H54 (cell line): ENCODE results near the gene FGF6.
A peak's percentile ranks its signal among the peaks of the same experiment; 100 is the strongest.

Source experiments
- DNase-seq: peaks from one replicate; pipeline ENCODE4 v3.0.0; 2011; ENCODE audit warnings: low spot score, mixed read lengths; ENCODE audit not compliant: insufficient read length
- FAIRE-seq: peaks from 3 replicates; lab custom pipeline; 2011; peaks lifted over from hg19 to GRCh38; lab: Jason Lieb, UNC
- POLR2A ChIP-seq: IDR thresholded peaks from 2 replicates; pipeline ENCODE4 v1.6.1; 2011; ENCODE audit warnings: low read depth, mild to moderate bottlenecking, low read length

FGF6 gene

GRCh38 chr12:4439736-4440135 is 5.9 kb downstream of the FGF6 start:
- FAIRE-seq (no peak), DNase-seq (no peak)
- TF ChIP-seq POLR2A, result no peak

- no peak for TF ChIP-seq POLR2A
- FAIRE-seq, result no peak
- no peak for DNase-seq
Measured at GRCh38 chr12:4438834-4439596, 6.6 kb downstream of the FGF6 start.

GRCh38 chr12:4435537-4435936 is 10.1 kb downstream of the FGF6 start:
- TF ChIP-seq POLR2A, result no peak
- FAIRE-seq (no peak), DNase-seq (no peak)

- no peak for DNase-seq
- no peak for FAIRE-seq
- TF ChIP-seq POLR2A, result no peak
Measured at GRCh38 chr12:4434706-4435425, 10.7 kb downstream of the FGF6 start.

DNA sequence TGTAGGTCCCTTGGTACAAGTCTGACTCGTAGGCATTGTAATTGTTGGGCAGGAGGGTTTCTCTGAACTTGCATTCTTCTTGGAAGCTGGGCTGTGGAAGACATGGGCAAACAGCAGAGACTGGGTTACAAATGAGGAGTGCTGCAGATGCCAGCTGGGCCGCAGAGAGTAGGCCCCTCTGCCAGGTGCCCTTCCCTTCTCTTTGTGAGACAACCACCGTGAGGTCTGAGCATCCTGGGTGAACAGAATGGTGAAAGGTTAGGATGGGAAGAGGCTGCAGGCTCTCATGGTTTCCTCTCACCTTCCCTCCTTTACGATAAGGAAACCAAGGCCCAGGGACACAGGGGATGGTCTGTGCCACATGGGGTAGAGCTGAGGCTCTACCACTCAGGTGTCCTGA is 11.3 kb downstream of the FGF6 start:
- no peak for TF ChIP-seq POLR2A
- DNase-seq (no peak), FAIRE-seq (no peak)

DNA sequence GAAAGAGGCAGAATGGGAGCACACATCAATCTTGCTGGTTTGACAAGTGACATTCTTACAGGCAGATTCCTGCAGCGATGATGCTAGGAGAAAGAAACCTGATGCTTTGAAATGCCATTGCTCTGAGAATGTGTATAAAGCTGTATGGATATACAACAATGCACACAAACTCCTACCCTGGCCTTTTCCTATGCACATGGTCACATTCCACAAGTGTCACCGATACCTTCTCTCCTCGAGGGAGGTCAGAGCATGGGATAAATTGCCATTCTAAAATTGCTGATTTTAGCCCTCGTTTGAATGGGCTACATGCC is 11.9 kb downstream of the FGF6 start:
- DNase-seq (no peak), FAIRE-seq (no peak)
- TF ChIP-seq POLR2A, result no peak

DNA sequence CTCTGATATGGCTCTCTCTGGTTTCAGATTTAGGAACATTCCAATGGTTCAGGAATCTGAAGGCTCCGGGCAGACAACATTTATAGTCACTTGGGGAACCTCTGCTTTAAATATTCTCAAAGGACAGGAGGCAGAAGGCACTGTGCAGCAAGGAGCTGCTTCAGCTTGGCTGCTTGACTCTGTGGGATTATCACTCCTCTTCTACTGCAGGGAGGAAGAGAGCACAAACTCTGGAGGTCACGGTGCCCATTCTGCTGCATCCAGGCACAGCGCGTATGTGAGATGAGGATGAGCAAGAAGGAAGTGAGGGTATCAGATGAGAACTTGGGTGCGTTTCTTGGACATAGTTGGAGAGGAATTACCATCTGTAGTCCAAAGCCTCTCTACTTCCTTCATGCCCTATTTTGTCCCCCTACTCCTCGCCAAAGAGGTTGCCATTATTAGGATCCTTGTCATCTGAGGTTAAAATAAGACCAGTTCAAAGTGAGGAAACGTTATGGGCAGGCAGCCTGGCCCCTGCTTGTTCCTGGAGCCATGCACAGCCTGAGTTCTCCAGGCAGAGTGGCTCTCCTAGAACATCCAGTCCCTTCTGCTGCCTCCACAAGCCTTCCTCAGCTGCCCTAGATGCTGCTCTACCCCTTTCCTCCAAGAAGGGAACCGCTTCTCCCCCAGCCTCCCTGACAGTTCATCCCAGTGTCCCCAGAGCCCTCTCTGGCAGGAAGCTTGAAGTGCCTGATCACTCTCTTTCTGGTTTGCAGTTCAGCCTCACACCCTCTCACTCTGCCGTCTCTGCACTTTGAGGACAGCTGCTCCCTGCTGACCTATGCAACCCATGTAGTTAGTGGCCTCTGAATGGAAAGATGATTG is 12.5 kb downstream of the FGF6 start:
- DNase-seq (no peak), FAIRE-seq (no peak)
- TF ChIP-seq POLR2A, result no peak

- FAIRE-seq, result no peak
Measured at GRCh38 chr12:4431866-4432265, 13.7 kb downstream of the FGF6 start.

GRCh38 chr12:4431436-4431835 is 14.2 kb downstream of the FGF6 start:
- DNase-seq (no peak), FAIRE-seq (no peak)
- no peak for TF ChIP-seq POLR2A

More at GRCh38 chr12:4431866-4432265, 13.7 kb downstream of the FGF6 start:
- DNase-seq, result no peak
- TF ChIP-seq POLR2A, result no peak

GRCh38 chr12:4424422-4424821 is 21.2 kb downstream of the FGF6 start:
- TF ChIP-seq POLR2A, result no peak
- DNase-seq, result no peak
- FAIRE-seq, result no peak

DNA sequence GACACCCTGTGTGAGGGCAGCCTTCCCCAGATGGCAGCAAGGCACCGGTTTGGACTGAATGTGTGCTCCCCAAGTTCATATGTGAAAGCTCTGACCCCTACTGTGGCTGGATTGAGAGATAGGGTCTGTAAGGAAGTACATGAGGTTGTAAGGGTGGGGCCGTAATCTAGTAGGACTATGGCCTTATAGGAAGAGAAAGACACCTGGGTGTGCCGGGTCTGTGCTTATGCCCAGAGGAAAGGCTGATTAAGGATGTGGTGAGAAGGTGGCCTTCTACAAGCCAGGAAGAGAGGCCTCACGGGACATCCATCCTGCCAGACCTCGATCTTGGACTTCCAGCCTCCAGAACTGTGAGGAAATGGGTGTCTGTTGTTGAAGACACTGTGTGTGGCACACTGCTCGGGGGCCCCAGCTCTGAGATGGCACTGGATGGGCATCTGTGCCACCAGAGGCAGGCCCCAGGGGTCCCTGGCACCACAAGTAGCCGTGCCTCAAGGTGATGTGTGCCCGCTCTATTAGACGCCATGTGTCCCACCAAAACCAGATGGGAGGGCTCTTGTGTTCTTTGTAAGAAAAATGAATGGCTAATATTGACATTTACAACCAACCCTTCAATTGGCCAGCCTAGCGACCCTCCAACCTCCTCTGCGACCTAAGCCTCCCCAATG is 22.0 kb downstream of the FGF6 start:
- no peak for TF ChIP-seq POLR2A
- FAIRE-seq (no peak), DNase-seq (no peak)

DNA sequence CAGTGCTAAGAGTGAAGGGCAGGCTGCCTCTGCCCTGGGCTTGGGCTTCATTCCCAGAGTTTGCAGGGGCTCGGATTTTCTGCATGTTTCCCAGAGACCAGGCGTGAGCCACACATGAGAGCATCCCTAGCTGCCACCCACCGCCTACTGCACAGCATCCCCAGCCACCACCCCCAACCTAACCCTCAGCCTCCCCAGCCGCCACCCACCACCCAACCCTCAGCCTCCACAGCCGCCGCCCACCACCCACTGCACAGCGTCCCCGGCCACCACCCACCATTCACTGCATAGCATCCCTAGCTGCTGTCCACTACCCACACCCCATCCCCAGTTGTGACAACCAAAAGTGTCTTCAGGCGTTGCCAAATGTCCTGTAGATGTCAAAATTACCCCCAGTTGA is 22.6 kb downstream of the FGF6 start:
- no peak for FAIRE-seq
- no peak for TF ChIP-seq POLR2A
- no peak for DNase-seq

GRCh38 chr12:4421590-4422031 is 24.0 kb downstream of the FGF6 start:
- DNase-seq, result peak; percentile 50
- FAIRE-seq, result no peak
- no peak for TF ChIP-seq POLR2A
